Measurements from ENCODE around the gene CGREF1. TPM values are rescaled to one million over a fixed set of nuclear protein-coding genes. Genes with fewer than 3 reads are reported as not detected.

The CGREF1 gene
- total RNA-seq, 2 donors from 2014 or later = 1.0 to 3.0 TPM

GRCh38 chr2:27159271-27159670 lies 40.3 kb upstream of the CGREF1 start:
- Histone ChIP-seq H3K4me1 (no peaks in the 10 kb centered on the region), H3K36me3 (replicated peaks in 1 of 2; ENCODE audit: insufficient read depth in 1 of 2, low read depth in 2 of 2) (no peaks in the 10 kb centered on the region), H3K27me3 (no peaks in the 10 kb centered on the region), H3K4me3 (no peak overlapping the region), H3K9me3 (no peaks in the 10 kb centered on the region), H3K27ac (no peak overlapping the region)
- intact Hi-C loops (cut with DNase I) = no loop called here
- no peak for DNase-seq
- WGBS, 2 donors = 57 to 65% methylated on average over 1 to 6 of the region's 6 CpGs
- TF ChIP-seq CTCF (IDR thresholded peaks at IDR 0.05) = no peak
- no peak for TF ChIP-seq POLR2A (IDR thresholded peaks at IDR 0.05)
- ATAC-seq = no peak

GRCh38 chr2:27158468-27158867 lies 39.5 kb upstream of the CGREF1 start:
- Histone ChIP-seq H3K4me3 (no peak overlapping the region), H3K27ac (no peak overlapping the region), H3K4me1 (no peaks in the 10 kb centered on the region), H3K36me3 (replicated peaks in 1 of 2; ENCODE audit: insufficient read depth in 1 of 2, low read depth in 2 of 2) (no peaks in the 10 kb centered on the region), H3K27me3 (no peaks in the 10 kb centered on the region), H3K9me3 (no peaks in the 10 kb centered on the region)
- DNase-seq (no peak), ATAC-seq (no peak)
- WGBS, 2 donors = 46% methylated on average over 5 to 6 of the region's 6 CpGs
- intact Hi-C loops (cut with DNase I) = no loop called here
- TF ChIP-seq POLR2A (IDR thresholded peaks at IDR 0.05) (no peak), CTCF (IDR thresholded peaks at IDR 0.05) (no peak)

DNA sequence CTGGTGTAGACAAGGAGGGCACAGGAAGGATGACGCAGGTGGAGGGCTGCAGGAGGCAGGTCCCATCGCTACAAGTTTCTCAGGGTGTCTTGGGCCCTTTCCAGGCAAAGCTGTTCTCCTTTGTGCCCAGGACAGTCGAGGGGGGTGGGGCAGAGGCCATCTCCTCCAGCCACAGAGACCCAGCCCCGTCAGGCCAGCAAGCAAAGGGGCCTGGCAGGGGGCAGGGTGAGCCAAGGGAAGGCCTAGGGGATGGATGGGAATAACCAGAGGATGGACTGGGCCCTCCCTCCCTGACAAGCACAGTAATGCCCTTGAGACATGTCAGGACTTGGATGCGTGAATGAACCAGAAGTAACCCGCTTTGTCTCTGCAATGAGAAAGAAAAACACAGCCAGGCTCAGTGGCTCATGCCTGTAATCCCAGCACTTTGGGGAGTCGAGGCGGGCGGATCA lies 36.2 kb upstream of the CGREF1 start:
- Histone ChIP-seq H3K4me3 (no peak overlapping the region), H3K4me1 (no peaks in the 10 kb centered on the region), H3K9me3 (no peaks in the 10 kb centered on the region), H3K36me3 (replicated peaks in 1 of 2; ENCODE audit: insufficient read depth in 1 of 2, low read depth in 2 of 2) (no peaks in the 10 kb centered on the region), H3K27ac (no peak overlapping the region), H3K27me3 (no peaks in the 10 kb centered on the region)
- WGBS, 2 donors = 74 to 75% methylated on average over 7 to 9 of the region's 9 CpGs
- TF ChIP-seq POLR2A (IDR thresholded peaks at IDR 0.05) (no peak), CTCF (IDR thresholded peaks at IDR 0.05) (no peak)
- no peak for DNase-seq
- no peak for ATAC-seq
- intact Hi-C loops (cut with DNase I) = no loop called here

GRCh38 chr2:27154488-27154887 lies 35.6 kb upstream of the CGREF1 start:
- Histone ChIP-seq H3K9me3 (no peaks in the 10 kb centered on the region), H3K36me3 (replicated peaks in 1 of 2; ENCODE audit: insufficient read depth in 1 of 2, low read depth in 2 of 2) (no peaks in the 10 kb centered on the region), H3K27ac (no peak overlapping the region), H3K4me3 (no peak overlapping the region), H3K27me3 (no peaks in the 10 kb centered on the region), H3K4me1 (no peaks in the 10 kb centered on the region)
- TF ChIP-seq POLR2A (IDR thresholded peaks at IDR 0.05) = no peak
- WGBS, 2 donors = 64 to 78% methylated on average over 6 of the region's 6 CpGs
- no peak for ATAC-seq
- intact Hi-C loops (cut with DNase I) = no loop called here
- no peak for DNase-seq

- Histone ChIP-seq H3K4me3 (no peak overlapping the region), H3K36me3 (replicated peaks in 1 of 2; ENCODE audit: insufficient read depth in 1 of 2, low read depth in 2 of 2) (no peaks in the 10 kb centered on the region), H3K4me1 (no peaks in the 10 kb centered on the region), H3K27me3 (no peaks in the 10 kb centered on the region), H3K9me3 (no peaks in the 10 kb centered on the region), H3K27ac (no peak overlapping the region)
- TF ChIP-seq POLR2A (IDR thresholded peaks at IDR 0.05) (no peak), CTCF (IDR thresholded peaks at IDR 0.05) (no peak)
- WGBS, 2 donors = 39 to 84% methylated on average over 2 of the region's 2 CpGs
- DNase-seq = no peak
- intact Hi-C loops (cut with DNase I) = no loop called here
- ATAC-seq = no peak
Measured at GRCh38 chr2:27152796-27153464, 34.0 kb upstream of the CGREF1 start.

Data from body of pancreas (tissue), 4 donors.